ENCODE measurements around the gene SPOCK3.

- TF ChIP-seq CTCF (IDR thresholded peaks at IDR 0.05; ENCODE audit: low read length): no peak
- no peak for TF ChIP-seq EZH2 (IDR thresholded peaks at IDR 0.05; ENCODE audit: borderline replicate concordance, low read length)
These were observed 65.7 kb downstream of the SPOCK3 start for GRCh38 chr4:167168611-167169010.

Measured in OCI-LY1 (cell line).